ENCODE data around the gene RASAL1.
"Not testable (repeated sequence)": the region's sequence is repeated elsewhere in the genome, so short reads cannot be mapped to it uniquely, and the experiment has no call there.

RASAL1 gene

DNA sequence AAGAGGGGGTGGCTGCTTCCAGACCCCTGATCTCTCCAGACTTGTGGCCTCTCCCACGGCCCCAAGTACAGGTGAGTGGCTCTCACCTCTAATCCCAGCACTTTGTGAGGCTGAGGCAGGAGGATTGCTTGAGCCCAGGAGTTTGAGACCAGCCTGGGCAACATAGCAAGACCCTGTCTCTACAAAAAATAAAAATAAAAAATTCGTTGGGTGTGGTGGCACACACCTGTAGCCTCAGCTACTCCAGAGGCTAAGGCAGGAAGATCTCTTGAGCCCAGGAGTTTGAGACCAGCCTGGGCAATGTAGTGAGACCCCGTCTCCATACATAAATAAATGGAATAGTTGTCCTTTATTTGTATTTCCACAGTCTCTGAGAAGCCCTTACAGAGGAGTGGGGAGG is 6.2 kb upstream of the RASAL1 start:
- not testable (repeated sequence) for DNase-seq

DNA sequence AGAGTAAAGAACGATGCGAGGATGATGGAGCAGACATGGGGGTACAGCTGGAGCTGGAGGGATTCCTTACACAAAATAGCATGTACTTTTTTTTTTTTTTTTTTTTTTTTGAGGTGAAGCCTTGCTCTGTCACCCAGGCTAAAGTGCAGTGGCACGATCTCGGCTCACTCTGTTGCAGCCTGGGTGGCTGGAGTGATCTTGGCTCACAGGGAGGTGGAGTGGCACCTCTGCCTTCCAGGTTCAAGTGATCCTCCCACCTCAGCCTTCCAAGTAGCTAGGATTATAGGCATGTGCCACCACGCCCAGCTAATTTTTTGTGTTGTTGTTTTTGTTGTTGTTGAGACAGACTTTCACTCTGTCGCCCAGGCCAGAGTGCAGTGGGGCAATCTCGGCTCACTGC is 5.1 kb upstream of the RASAL1 start:
- no peak for DNase-seq

DNA sequence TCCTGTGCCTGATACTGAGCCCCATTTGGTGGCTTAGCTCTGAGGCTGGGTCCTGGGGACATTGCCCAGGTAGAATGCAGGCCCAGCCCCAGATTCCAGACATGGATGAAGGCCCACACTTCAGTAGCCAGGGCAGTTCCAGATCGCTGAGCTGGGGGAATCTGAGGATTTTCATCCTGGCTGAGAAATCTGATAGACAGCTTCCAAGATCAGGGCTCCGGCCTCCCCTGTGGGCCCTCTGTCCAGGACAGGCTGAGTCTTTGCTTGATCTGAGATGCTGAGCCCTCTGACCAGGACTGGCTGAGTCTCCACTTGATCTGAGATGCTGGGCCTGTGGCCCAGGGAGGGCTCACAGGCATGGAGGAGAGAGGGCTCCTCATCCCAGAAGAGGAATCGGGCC is 3.3 kb upstream of the RASAL1 start:
- no peak for DNase-seq

DNA sequence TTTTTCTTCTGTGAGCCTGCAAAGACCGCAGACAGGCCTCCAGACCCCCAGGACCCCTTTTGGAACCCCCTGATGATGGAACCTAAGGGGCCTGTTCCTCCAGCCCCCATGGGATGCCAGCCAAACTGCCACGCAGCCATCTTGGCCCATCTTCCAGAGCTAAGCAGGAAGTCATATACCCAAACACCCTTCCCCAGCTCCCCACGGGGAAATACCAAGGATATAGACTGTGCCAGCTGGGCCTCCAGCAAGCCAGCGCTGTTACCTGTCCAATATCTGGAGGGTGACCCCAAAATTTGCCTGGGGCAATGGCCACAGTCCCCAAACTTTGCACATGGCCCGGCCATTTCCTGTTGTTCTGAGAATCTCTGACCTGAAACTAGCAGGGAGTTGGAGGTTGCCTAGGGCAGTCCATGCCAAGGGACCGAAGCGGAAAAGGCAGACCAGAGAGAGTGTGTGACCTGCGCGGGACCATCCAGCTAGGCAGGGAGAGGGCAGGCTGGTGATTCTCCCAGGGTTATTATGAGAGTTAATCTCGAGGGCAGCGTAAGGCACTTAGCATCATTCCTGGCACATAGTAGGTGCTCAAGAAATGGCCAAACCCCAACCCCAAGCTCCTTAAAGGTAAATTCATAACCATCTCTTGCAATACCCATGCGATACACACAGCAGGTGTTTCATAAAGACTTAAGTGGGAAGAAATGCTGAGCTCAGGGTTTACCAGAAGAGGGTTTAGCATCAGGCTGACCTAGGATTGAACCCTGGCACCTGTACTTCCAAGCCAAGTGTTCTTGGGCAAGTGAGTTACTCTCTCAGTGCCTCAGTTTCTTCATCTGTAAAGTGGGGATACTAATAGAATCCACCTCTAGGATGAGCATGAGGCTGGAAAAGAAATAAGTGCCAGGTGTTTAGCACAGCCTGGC is 2.6 kb upstream of the RASAL1 start:
- no peak for DNase-seq

DNA sequence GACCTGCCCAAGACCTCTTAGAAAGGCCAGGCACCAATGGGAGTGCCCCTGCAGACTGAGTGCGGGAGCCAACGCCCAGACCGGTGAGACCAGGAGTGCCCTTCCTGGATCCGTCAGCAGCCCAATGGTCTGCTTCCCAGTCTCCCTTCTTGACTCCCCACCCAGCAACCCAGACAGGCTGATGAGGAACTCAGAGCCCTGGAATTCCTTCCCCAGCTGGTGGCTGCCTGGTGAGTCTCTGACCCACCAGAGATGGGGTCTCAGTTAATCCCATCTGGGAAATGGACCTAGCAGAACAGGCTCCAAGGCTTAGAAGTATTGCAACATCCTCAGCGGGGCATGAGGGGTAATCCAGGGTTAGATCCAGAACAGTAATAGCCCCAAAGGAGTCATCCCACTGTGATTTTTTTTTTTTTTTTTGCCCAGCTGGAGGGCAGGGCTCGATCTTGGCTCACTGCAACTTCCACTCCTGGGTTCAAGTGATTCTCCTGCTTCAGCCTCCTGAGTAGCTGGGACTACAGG is 1.5 kb upstream of the RASAL1 start:
- DNase-seq, result no peak

DNA sequence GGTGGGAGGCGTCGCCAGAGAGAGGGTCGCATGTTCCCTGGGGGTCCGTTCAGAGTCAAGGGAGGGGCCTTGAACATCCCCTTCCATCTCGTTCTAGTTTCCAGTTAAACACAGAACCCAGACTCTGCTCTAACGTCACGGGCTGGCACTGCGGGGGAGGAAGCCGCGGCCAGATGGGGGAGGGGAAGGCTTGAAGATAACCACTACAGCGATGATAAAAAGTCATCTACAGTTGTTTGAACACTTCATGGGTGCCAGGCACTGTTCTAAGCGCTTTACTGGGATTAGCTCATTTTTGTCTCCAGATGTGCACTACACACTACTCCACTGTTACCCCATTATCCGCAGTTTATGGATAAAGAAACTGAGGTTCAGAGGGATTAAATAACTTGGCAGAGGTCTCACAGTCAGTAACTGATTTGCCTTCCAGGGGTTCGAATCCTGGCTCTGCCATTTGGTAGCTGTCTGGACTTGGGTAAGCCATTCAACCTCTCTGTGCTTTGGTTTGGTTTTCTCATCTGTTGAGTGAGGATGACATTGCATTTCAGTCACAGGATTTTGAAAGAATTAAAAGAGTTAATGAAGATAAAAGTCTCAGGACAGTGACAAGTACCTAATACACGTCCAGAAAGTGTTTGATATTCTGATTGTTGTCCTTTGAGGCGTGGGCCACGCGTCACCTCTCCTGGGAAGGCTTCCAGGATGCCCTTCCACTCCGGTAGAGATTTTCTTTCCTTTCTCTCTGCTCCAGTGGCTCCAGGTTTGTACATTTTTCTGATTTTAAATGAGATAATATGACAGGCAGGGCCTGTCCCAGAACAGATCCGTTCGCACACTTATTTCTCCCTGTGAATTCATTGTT is 798 bp upstream of the RASAL1 start:
- peak; percentile 60 for DNase-seq

DNA sequence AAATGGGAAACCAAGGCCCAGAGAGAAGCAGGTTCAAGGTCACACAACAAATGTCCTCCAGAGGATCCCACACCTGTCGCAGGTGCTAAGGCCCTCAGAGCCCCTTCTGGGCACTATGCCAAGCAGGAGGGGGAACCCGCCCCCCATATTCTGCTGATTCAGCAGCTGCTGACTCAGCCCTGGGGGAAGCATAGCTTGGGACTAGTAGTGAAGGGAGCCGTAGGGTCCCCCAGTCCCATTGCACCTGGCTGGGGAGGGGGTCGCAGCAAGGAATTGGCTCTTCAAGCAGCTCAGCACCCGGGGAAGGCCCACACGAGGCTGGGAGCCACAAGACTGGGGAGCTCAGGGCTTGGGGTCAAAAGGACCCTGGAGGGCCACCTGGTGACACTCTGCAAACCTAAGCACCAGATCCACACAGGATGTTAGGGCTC is 1.0 kb downstream of the RASAL1 start:
- DNase-seq, result no peak

DNA sequence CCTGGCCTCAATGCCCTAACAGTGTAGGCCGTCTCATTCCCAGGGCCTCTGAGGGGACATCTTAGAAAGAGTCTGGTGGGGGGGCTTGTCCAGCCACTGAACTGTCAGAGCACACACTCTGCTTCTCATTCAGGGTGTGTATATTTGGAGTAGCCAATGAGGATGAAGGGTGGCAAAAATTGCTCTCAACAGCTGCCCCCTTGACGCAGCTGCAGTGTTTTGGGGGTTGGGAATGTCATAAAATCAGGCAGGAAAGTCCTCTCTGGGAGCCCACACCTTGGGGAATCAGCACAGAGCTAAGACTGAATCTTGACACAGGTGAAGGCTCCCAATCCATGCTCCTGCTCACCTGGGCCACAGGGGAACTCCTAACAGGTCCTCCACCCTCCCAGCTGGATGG is 1.5 kb downstream of the RASAL1 start:
- no peak for DNase-seq

DNA sequence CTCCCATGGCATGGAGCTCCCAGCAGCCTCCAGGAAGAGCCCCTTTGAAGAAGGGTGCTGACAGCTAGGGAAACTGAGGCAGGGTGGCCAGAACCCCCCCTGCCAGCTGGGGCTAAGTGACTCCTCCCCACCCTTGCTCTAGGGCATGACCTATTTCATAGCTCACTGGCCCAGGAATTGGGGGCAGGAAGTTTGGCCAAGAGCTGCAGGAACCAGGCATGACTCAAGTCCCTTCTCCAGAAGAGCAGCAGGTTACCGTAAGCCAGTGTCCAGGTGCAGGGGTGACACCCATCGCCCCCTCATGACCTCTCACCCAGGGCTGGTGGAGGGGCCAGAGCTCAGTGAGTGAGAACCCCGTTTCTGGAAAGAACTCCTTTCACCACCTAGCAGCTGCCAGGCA is 1.9 kb downstream of the RASAL1 start:
- no peak for DNase-seq

DNA sequence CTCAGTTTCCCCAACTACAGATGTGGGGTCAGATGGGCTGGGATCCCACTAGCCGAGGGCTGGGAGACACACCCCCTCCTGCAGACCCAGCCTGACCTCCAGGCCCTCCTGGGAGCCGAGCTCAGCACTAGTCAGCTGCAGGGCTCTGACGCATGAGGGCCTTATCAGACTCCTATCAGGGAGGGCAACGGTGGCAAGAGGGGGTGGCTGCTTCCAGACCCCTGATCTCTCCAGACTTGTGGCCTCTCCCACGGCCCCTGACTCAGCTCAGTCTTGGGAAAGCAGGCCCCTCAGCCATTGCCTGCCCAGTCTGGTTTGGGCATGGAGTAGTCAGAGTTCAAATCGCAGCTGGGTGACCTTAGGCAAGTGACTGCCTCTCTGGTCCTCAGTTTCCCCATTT is 2.5 kb downstream of the RASAL1 start:
- DNase-seq, result no peak

DNA sequence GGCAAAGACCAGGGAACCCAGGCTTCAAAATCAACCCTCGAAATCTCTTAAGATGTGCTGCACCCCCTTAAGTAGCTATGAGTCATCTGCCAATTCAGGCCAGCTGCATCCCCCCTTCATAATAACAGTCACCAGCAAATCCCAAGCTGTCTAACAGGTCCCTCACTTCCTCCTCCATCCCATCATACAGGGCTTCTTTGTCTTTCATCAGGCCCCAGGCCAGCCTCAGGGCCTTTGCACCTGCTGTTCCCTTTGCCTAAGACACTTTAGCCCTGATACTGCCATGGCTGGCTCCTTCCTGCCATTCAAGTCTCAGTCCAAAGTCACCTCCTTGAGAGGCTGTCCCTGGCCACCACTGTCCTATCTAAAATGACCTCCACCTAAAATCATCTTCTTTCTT is 4.0 kb downstream of the RASAL1 start:
- DNase-seq, result no peak

DNA sequence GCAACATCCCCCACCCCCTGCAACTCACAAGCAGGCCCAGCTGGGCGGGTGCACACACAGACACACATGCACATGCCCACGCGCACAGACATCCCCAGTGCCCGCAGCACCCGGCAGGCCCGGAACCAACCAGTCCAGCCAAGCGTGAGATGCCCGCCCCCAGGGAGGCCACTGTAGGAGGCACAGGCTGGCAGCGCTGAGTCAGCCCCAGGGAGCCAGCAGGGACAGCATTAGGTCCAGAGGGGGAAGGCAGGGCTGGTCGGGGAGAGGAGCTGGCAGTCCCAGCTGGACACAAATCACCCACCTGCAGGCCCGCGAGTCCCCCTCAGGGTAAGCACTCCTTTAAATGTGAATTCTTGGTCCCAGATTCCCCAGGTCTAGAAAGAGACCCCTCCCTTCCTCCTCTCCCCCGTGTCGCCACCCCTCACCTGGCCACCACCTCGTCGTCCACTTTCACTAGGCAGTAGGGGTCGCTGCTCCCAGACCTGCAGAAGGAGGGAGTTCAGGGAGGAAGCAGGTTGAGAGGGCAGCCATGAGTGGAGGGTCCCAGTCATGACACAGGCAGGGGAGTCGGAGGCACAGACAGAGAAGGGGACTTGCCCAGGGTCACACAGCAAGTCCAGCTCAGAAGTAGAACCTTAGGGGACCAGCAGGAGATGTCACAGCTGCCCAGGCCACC is 5.0 kb downstream of the RASAL1 start:
- DNase-seq, result no peak

DNA sequence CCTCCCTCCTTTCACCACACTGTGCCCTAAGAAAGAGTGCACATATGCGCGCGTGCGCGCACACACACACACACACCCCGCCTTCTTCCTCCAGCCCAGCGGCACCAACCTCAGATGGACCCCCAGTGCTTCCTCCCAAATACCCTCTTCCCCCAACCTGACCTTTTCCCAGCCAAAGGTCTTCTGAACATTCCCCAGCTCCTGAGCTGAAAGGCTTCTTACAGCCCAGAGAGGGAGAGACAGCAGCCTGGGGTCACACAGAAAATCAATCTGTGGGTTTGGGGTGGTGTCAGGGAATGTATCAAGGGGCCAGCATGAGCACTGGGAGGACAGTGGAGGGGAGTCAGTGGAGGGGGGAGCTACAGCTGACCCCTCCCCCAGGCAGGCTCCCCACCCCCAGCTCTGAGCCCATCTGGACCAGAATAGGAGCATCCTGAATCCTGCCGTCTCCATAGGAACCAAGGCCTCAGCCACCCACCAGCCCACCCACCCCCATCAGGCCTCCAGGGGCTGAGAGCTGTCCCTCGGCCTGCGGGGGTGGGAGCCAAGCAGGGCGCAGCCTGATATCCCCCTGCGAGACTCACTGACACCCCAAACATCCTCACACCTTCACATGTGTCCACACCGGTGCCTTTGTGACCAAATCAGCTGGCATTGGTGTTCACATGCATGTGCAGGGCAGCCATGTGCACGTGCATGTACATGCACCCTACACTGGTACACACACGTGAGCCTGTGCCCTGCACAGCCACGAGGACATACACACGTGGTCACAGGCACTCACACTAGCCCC is 5.7 kb downstream of the RASAL1 start:
- DNase-seq, result no peak

DNA sequence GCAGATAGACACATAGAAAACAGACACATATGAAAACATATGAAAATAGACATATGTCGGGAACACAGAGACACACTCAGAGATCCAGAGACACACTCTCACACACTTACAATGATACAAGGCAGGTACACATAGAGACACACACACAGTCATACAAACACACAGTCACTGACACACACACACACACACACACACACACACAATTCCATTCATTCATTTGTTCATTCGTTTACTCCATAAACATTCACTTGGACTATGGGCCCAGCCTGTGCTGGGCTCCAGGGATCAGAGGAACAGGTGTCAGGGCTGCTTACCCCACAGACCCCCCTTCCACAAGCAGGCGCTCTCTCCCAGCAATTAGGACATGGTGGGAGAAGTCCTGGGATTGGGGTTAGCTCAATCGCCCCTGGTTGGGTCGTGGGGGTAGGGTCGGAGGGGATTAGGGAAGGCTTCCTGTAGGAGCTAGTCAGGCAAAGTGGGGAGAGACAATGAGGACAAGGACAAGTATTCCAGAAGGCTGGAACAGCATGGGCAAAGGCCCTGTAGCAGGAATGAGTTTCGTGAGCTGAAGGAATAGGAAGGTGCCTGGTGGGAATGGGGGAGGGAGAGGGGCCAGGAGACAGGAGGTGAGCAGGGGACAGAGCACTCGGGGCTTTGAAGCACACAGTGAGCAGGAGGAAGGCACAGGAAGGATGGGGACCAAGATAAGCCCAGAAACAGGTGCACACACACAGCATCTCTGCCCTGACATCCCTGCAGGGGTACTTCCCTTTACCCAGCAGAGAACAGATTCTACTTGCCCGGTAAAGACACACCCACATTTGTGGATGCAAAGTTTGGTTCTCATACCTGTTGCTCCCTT is 6.5 kb downstream of the RASAL1 start:
- DNase-seq, result no peak

DNA sequence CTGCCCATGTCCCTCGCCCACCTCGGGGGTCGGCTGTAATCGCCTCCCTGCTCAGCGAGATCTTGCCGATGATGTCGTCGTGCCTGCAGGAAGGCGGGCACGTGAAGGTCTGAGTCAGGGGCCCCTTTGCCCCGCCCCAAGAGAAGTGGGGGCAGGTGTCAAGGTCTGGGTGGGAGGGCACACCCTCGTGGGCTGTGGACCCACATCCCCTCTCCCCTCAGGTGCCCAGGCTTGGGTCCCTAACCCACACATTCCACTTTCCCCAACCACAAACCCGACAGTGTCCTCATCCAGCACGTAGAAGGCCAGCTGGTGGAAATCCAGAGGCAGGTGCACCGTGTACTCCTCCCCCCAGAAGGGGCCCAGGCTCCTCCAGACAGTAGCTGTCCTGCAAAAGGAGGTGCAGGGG is 7.8 kb downstream of the RASAL1 start:
- no peak for DNase-seq

DNA sequence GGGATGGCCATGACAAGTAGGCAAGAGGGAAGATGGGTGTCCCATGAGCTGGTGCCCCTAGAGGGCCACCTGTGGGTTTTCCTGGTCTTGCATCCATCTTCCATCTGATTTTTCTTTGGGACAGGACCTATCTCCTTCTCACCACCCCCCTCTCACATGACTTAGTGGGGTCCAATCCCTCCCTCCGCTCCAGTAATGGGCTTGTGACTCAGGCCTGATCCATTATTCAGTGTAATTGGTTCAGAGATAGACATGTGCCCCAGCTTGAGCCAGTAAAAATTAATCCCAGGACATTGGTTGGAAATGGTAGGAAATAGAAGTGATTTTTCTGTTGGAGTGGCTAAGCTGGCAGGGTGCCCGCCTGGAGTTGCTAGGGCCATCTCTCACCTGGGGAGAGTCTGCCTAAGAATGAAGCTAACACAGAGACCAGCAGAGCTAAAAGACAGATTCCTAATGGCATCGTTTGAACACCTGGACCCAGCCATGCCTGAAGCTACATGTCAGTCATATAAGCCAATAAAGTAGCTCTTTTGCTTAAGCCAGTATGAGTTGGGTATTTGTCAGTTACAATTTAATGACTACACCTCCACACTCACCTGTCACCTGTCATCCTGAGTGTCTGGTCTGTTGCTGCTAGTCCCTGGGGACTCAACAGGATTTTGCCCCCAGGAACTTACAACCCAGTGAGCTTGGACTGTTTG is 14.7 kb downstream of the RASAL1 start:
- DNase-seq, result no peak

DNA sequence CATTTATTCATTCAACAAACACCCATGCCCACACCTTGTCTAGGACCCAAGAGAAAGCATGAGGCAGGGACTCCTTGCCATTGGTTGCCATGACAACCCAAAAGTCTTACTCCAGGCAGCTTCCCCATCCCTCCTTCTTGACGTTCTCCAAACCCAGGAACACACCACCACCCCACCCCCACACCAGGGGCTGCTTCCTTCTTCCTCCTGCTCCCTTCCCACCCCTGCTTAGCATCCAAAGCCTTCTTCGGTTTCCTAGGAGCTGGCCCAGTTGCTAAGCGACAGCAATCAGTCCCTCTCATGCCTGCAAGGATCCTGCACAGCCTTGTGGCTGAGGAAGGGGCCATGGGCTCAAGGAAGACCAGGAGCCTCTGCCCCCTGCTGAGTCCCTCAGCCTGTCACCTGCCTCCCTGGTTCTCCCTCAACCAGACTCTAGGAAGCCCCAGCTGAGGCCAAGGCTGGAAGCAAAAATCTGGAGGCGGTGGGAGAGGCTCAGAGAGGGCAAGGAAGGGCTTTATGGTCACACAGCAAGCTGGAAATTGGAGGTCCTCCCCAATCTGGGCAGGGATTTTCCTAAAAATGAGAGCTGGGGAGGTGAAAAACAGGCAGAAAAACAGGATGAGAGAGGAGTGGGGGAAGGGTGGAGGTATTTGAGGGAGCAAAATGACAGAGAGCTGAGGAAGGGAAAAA is 15.4 kb downstream of the RASAL1 start:
- DNase-seq, result no peak

DNA sequence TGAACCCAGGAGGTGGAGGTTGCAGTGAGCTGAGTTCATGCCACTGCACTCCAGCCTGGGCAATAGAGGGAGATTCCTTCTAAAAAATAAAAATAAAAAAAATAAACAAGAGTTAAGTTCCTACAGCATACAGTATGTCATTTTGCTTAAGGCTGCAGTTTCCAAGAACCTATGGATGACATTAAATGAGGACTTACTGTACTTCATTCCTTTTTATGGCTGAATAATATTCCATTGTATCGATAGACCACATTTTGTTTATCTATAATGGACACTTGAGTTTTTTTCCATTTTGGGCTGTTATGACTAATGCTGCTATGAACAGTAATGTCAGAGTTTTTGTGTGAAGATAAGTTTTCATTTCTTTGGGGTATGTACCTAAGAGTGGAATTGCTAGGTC is 17.4 kb downstream of the RASAL1 start:
- no peak for DNase-seq

DNA sequence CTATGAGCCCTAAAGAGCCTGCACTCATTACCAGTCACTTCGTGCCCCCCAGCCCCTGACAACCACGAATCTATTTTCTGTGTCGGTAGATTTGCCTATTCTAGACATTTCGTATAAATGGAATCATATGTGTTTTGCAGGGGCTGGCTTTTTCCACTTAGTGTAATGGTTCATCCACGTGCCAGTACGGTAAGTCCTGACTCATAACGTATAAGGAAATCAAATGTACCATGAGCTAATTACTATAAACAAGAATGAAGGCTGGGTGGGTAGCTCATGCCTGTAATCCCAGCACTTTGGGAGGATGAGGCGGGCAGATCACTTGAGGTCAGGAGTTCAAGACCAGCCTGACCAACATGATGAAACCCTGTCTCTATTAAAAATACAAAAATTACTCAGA is 17.9 kb downstream of the RASAL1 start:
- DNase-seq, result not testable (repeated sequence)

DNA sequence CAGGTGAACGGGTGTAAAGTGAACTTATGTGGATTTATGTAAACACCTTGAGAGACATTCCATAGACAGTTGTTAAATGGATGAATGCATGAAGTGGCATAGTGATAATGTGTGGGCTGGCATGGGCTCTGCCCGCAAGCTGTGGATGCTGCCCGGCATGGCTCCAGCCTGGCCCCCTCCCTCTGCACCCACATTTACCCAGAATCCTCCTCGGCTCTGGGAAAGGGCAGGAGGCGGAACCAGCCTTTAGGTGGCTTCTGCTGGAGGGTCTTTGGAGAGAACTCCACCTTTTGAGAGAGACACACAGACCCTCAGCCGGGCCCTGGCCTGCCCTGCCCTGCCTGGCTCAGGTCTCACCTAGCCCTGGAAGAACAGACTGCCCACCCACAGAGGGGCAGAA is 18.7 kb downstream of the RASAL1 start:
- DNase-seq, result no peak

All from CD4-positive, alpha-beta T cell treated with Interleukin-21 for 1 hour (primary cell).